ENCODE measurements around the gene TUBA8. TPM values are rescaled to one million over a fixed set of nuclear protein-coding genes. Genes with fewer than 3 reads are reported as not detected.
"Not testable (repeated sequence)": the region's sequence is repeated elsewhere in the genome, so short reads cannot be mapped to it uniquely, and the experiment has no call there.

TUBA8 gene
- total and polyA plus RNA-seq, 5 experiments from 2014 or later, result 0.80 to 3.9 (median 2.1) TPM; not detected in 1

DNA sequence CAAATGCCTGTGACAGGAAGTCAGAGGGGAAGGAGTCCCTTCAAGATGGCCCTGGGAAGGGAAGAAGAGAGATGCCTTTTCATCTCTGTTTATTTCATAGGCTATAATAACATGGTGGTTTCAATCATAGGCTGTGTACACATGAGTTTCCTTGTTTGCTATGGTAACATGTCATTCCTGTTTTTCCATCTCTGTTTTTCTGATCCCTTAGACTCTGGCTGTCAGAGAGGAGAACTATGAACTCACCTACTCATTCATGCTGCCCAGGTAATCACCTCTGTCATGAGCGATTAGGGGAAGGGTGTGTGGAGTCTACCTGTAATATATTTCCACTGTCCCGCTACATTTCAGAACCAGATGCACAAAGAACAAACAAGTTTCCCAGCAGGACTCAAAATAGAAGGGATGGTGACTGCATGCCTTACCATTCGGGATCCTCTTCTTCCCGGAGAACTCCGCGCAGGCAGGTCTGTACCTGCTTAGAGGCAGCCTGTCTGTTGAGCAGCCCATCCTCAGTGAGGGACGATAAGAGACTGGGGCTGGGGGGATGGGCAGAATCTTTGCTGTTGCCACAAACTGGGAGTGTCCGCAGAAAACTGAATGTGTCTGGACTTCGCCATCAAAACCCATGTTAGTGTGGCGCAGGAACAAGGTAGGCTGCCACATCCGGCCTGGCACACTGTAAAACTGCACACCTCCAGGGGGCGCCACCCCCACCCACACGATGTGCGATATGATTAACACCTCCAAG lies 39.9 kb upstream of the TUBA8 start:
- ATAC-seq, result no peak
- no peak for DNase-seq
- POLR2A ChIA-PET, result no interaction called here
- H3K4me3 Mint-ChIP-seq, result no peak overlapping the region
- H3K27me3 Mint-ChIP-seq, result peaks cover 6 to 29% (median 13%) of the 10 kb centered on the region in 5 donors
- H3K4me1 Mint-ChIP-seq, result peaks cover 0 to 49% (median under 1%) of the 10 kb centered on the region in 4 donors
- no peaks in the 10 kb centered on the region for H3K9me3 Mint-ChIP-seq
- no peaks in the 10 kb centered on the region for H3K36me3 Mint-ChIP-seq
- peak overlapping the region in 2 of 10 donors; percentile 26 to 62 for H3K27ac Mint-ChIP-seq

- not testable (repeated sequence) for H3K27ac Mint-ChIP-seq
Measured at GRCh38 chr22:18071307-18071967, 39.2 kb upstream of the TUBA8 start.

DNA sequence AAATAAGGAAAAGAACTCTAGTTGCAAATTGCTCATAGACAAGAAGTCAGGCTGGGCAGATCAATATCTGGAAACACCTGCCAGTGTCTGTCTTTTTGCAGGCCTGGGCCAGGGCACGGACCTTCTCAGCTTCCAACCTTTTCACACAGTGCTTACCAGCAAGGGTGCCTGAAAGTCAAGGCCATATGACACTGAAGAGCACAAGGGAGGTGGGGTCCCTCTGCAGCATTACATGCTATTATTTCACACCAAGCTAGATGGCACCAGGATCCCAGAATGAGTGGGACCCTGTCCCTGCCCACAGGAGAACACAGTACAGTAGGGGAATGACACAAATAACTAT lies 38.7 kb upstream of the TUBA8 start:
- Mint-ChIP-seq H3K4me3 (no peak overlapping the region), H3K27ac (no peak overlapping the region)

More at GRCh38 chr22:18071307-18071967, 39.2 kb upstream of the TUBA8 start:
- H3K36me3 Mint-ChIP-seq, POLR2A ChIA-PET, DNase-seq, ATAC-seq, H3K9me3 Mint-ChIP-seq, H3K4me3 Mint-ChIP-seq: not testable (repeated sequence)
- H3K27me3 Mint-ChIP-seq, result peaks cover 1 to 22% (median 10%) of the 10 kb centered on the region in 5 donors
- peaks cover 4 to 49% (median 7%) of the 10 kb centered on the region in 4 donors for H3K4me1 Mint-ChIP-seq

GRCh38 chr22:18073467-18073866 lies 37.1 kb upstream of the TUBA8 start:
- ATAC-seq, result no peak
- no peak for DNase-seq
- Mint-ChIP-seq H3K27me3 (peaks cover 0 to 2% (median under 1%) of the 10 kb centered on the region in 5 donors), H3K36me3 (peaks cover 0 to under 1% (median 0%) of the 10 kb centered on the region in 3 donors), H3K27ac (peak overlapping the region in 3 of 10 donors; percentile 21 to 68 (median 41)), H3K9me3 (no peaks in the 10 kb centered on the region), H3K4me3 (no peak overlapping the region), H3K4me1 (peaks cover 11 to 52% (median 23%) of the 10 kb centered on the region in 4 donors)
- POLR2A ChIA-PET, result interaction anchor here (0.5 to 1.3 kb wide), 2 partner anchors 243 to 434 kb away, joined by 3 to 4 read pairs; no protein-coding TSS in a partner anchor

More for the DNA sequence above, 38.7 kb upstream of the TUBA8 start:
- peaks cover 7 to 49% (median 12%) of the 10 kb centered on the region in 4 donors for H3K4me1 Mint-ChIP-seq
- H3K9me3 Mint-ChIP-seq, result no peaks in the 10 kb centered on the region
- peaks cover 0 to 17% (median 6%) of the 10 kb centered on the region in 5 donors for H3K27me3 Mint-ChIP-seq
- no peak for ATAC-seq
- no peak for DNase-seq
- POLR2A ChIA-PET, result no interaction called here
- no peaks in the 10 kb centered on the region for H3K36me3 Mint-ChIP-seq

DNA sequence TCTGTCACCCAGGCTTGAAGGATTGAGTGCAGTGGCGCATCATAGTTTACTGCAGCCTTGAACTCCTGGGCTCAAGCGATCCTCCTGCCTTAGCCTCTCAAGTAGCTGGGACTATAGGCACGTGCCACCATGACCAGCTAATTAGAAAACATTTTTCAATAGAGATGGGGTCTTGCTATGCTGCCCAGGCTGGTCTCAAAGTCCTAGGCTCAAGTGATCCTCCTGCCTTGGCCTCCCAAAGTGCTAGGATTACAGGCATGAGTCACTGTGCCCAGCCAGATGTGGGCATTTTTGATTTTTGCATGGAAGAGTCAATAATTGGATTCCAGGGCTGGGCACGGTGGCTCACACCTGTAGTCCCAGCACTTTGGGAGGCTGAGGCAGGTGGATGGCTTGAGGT lies 36.7 kb upstream of the TUBA8 start:
- not testable (repeated sequence) for H3K36me3 Mint-ChIP-seq, H3K9me3 Mint-ChIP-seq, DNase-seq, H3K27me3 Mint-ChIP-seq, H3K27ac Mint-ChIP-seq, H3K4me3 Mint-ChIP-seq, ATAC-seq
- H3K4me1 Mint-ChIP-seq, result peaks cover 13 to 53% (median 28%) of the 10 kb centered on the region in 4 donors
- POLR2A ChIA-PET, result interaction anchor here (0.5 to 1.3 kb wide), 2 partner anchors 244 to 434 kb away, joined by 3 to 4 read pairs; no protein-coding TSS in a partner anchor

- Mint-ChIP-seq H3K27me3 (no peaks in the 10 kb centered on the region), H3K4me3 (peak overlapping the region in 1 of 10 donors; percentile 20), H3K4me1 (peaks cover 19 to 60% (median 39%) of the 10 kb centered on the region in 4 donors), H3K27ac (peak overlapping the region in 2 of 10 donors; percentile 43 to 100), H3K9me3 (no peaks in the 10 kb centered on the region), H3K36me3 (peaks cover 0 to 16% (median 0%) of the 10 kb centered on the region in 3 donors)
- DNase-seq (no peak), ATAC-seq (no peak)
- POLR2A ChIA-PET, result interaction anchor here (1.0 to 4.2 kb wide), 4 partner anchors 19 to 314 kb away, joined by 3 to 24 read pairs (median 3); no protein-coding TSS in a partner anchor
Measured at GRCh38 chr22:18075101-18075719, 35.4 kb upstream of the TUBA8 start.

- no peak for ATAC-seq
- H3K27ac Mint-ChIP-seq, result peak overlapping the region in 9 of 10 donors; percentile 24 to 100 (median 87)
- no peaks in the 10 kb centered on the region for H3K27me3 Mint-ChIP-seq
- H3K4me1 Mint-ChIP-seq, result peaks cover 22 to 57% (median 41%) of the 10 kb centered on the region in 4 donors
- POLR2A ChIA-PET, result interaction anchor here (0.6 to 4.2 kb wide), 7 partner anchors 20 to 755 kb away, joined by 3 to 24 read pairs (median 3); no protein-coding TSS in a partner anchor
- peak overlapping the region in 9 of 10 donors; percentile 32 to 94 (median 65) for H3K4me3 Mint-ChIP-seq
- DNase-seq, result peak in 8 of 10 donors; percentile 20 to 69 (median 44)
- peaks cover 4 to 23% (median 6%) of the 10 kb centered on the region in 3 donors for H3K36me3 Mint-ChIP-seq
- H3K9me3 Mint-ChIP-seq, result no peaks in the 10 kb centered on the region
Measured at GRCh38 chr22:18075720-18076497, 34.7 kb upstream of the TUBA8 start.

DNA sequence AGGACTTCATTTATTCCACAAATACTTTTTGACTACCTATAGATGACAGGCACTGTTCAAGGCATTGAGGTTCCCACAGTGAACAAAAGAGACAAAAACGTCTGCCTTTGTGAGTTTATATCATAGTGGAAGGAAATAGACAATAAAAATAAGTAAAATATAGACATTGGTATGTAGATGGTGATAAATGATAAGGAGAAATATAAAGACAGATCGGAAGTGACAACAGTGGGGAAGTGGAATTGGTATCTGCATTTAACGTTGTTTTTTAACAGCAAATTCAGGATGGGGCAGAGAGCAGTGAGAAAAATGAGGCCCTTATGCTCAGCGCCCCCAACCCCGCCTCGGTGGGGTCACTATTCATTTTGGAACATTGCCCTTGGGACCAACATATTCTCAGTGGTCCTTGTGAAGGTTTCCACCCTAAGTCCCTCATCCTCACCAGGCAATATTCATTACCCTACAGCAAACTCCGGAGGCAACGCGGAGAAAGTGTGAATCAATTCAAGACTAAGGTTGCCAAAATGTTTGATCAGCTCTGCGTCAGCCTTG lies 33.4 kb upstream of the TUBA8 start:
- DNase-seq (no peak), ATAC-seq (peak; percentile 0 to 1)
- Mint-ChIP-seq H3K27ac (peak overlapping the region; percentile 96 to 100 (median 99)), H3K27me3 (no peaks in the 10 kb centered on the region), H3K4me1 (peaks cover 33 to 60% (median 50%) of the 10 kb centered on the region in 4 donors), H3K9me3 (no peaks in the 10 kb centered on the region), H3K36me3 (peaks cover 5 to 35% (median 15%) of the 10 kb centered on the region in 3 donors), H3K4me3 (peak overlapping the region; percentile 90 to 99 (median 96))
- POLR2A ChIA-PET, result interaction anchor here (0.7 to 4.2 kb wide), 12 partner anchors 73 to 439 kb away, joined by 3 to 26 read pairs (median 4); partner anchors contain the start of genes BCL2L13 and USP18

DNA sequence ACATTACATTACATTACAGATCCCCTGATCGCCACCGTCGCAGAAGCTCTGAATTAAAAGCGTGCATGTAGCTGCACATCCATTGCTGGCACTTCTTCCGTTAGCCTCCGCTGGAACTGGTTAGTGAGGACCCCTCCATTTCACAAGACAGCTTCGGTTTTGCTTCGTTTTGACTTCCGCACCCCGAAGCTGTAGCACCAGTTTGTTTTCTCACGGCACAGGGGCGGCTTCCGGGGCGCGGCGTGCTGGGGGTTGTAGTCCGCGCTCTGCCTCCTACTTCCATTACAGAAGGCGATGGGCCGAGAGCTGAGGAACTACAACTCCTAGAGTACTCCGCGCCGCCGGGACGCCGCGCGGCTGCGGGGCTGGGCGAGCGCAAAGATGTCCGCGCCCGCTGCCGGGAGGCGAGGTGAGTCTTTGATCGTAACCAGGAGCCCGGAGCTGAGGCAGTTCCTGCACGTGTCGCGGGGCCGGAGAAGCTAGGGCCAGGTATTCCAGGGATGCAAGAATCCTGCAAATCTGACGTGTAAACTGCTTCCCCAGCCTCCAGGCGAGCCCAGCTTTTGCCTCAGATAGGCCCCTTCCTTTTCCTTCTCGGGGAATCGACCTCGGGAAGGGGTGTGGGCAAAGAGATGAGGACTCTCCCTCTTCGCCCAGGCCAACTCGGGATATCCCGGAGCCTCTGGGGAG lies 32.8 kb upstream of the TUBA8 start, which contains the start of gene PEX26:
PEX26 (plus strand) TSS at position 352 of the 690 bp plus-strand sequence. CDS start 387 bp downstream, outside the sequence.
- Mint-ChIP-seq H3K4me3 (peak within 1 kb of the TSS; percentile 90 to 99 (median 96)), H3K36me3 (peaks cover 5 to 41% (median 15%) of the 10 kb centered on the region in 3 donors), H3K27ac (peak within 1 kb of the TSS; percentile 96 to 100 (median 99)), H3K9me3 (no peaks in the 10 kb centered on the region), H3K27me3 (no peaks in the 10 kb centered on the region), H3K4me1 (peaks cover 39 to 66% (median 54%) of the 10 kb centered on the region in 4 donors)
- DNase-seq (peak; percentile 89 to 96 (median 94)), ATAC-seq (peak; percentile 99)
- POLR2A ChIA-PET, result interaction anchor here (0.7 to 4.2 kb wide), 13 partner anchors 73 to 439 kb away, joined by 3 to 26 read pairs (median 4); partner anchors contain the start of genes BCL2L13 and USP18

DNA sequence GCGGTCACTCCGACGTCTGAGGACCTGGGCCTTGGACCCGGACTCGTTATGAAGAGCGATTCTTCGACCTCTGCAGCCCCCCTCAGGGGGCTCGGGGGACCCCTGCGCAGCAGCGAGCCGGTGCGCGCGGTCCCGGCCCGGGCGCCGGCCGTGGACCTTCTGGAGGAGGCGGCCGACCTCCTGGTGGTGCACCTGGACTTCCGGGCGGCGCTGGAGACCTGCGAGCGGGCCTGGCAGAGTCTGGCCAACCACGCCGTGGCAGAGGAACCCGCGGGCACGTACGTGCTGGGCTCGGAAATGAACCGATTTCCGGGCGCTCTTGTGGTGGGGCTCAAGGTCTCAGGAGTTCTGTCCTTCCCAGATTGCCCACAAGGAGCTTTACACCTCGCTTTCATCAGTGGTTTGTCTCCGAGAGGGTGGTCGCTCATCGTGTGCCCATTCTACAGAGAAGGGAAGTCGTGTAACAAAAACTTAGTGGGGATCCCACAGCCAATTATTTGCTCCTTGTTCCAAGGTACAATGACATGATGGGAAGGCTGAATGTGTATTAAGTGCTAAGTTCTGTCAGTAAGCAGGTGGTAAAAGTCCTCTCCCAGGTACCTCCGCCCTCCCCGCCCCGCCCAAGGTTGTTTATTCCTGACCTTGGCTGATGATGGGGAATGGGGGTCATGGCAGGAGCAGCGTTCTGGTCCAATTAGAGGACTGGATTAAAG lies 32.1 kb upstream of the TUBA8 start:
- Mint-ChIP-seq H3K27ac (peak overlapping the region; percentile 96 to 100 (median 99)), H3K4me3 (peak overlapping the region; percentile 90 to 99 (median 96)), H3K4me1 (peaks cover 43 to 68% (median 57%) of the 10 kb centered on the region in 4 donors), H3K9me3 (no peaks in the 10 kb centered on the region), H3K36me3 (peaks cover 5 to 48% (median 15%) of the 10 kb centered on the region in 3 donors), H3K27me3 (no peaks in the 10 kb centered on the region)
- POLR2A ChIA-PET, result interaction anchor here (0.8 to 4.2 kb wide), 7 partner anchors 72 to 249 kb away, joined by 3 to 26 read pairs (median 4); partner anchors contain the start of gene USP18
- ATAC-seq (peak in 1 of 2 donors; percentile 6), DNase-seq (peak in 3 of 10 donors; percentile 20 to 41 (median 22))

Measured in naive thymus-derived CD8-positive, alpha-beta T cell (primary cell).